Measurements from ENCODE around the gene MYO18A.

DNA sequence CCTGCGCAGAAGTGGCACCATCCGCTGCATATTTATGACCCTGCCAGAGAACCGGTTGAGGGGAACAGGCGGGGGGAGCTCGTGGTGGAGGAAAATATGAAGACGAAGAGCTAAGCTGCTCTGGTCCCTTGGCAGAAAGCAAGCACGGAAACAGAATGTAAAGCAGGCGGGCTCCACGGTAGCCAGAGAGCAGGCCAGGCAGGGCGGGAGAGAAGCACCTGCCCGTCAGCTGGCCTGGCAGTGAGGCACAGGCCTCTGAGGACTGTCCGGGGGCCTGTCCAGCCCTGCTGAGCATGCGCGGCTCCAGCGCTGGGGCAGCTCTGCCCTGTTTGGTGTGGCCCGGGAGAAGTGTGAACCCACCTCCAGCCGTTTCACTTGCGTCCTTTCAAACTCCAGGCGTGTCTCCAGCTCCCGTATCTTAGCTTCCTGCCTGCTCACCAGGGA is 90.6 kb downstream of the MYO18A start:
- TF ChIP-seq GATA2 (IDR thresholded peaks at IDR 0.05; ENCODE audit: low read depth, low read length) (no peak), GATA3 (IDR thresholded peaks at IDR 0.05; ENCODE audit: low read depth, low read length) (no peak)

All from SH-SY5Y (cell line).